HL-60 (cell line): ENCODE measurements around the gene POLR2B.

Experiments
- DNase-seq, 2 experiments: peaks; one replicate each; pipeline ENCODE4 v3.0.0-alpha.2; 2010 to 2020; ENCODE audit warnings: low read depth in 1 of 2, low spot score in 1 of 2
- H3K27ac ChIP-seq: fragments of 250-450 bp; sonication (Bioruptor Pico); replicated peaks from 2 replicates; pipeline ENCODE4 v1.5.1; 2020; ENCODE audit warnings: mild to moderate bottlenecking, moderate library complexity
- H3K27me3 ChIP-seq: fragments of 250-450 bp; sonication (Bioruptor Pico); 2 replicates; pipeline ENCODE4 v1.5.1; 2021; ENCODE audit warnings: mild to moderate bottlenecking, moderate library complexity; ENCODE audit not compliant: insufficient read depth, poor library complexity, severe bottlenecking
- H3K4me3 ChIP-seq: replicated peaks from 2 replicates; pipeline ENCODE4 v1.5.1; 2011; ENCODE audit warnings: mild to moderate bottlenecking, control low read depth, low read length; ENCODE audit not compliant: insufficient read depth
- GABPA ChIP-seq: IDR thresholded peaks from 2 replicates; pipeline ENCODE4 v1.6.1; 2012; ENCODE audit warnings: low read depth
- POLR2AphosphoS5 ChIP-seq: IDR thresholded peaks from 2 replicates; pipeline ENCODE4 v1.6.1; 2012; ENCODE audit warnings: low read depth
- SPI1 ChIP-seq: IDR thresholded peaks from 2 replicates; pipeline ENCODE4 v1.6.1; 2012; ENCODE audit warnings: low read depth, mild to moderate bottlenecking, borderline replicate concordance
- TF ChIP-seq, protein P1 (sequence below): IDR thresholded peaks from 2 replicates; pipeline ENCODE4 v1.6.1; 2012; ENCODE audit warnings: low read depth; ENCODE audit not compliant: insufficient replicate concordance
- TF ChIP-seq, protein P2 (sequence below): IDR thresholded peaks from one replicate; pipeline ENCODE4 v1.5.1; 2011; ENCODE audit warnings: low read length, control low read depth, inconsistent platforms; ENCODE audit not compliant: insufficient read depth

POLR2B gene

DNA sequence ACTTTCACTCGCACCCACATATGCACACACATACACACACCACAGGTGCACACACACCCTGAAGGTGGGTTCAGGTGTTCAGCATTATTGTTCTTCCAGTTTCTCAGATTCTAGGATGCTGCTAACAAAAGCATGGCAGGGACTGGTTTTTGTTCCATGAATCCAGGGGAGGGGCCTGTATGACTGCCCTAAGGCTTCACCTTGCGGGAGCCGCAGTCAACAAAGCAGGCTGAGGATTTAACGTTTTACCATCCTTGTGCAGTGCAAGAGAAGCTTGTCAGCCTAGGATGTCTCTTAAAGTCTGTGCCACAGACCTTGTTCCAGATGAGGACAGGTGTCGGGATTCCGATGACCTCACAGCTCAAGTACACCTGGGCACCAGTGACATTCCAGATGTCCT is 61.8 kb downstream of the POLR2B start:
- H3K4me3 ChIP-seq: no peak overlapping the region
- DNase-seq: no peak
- H3K27ac ChIP-seq: no peak overlapping the region
- TF ChIP-seq SPI1 (no peak), GABPA (no peak), POLR2AphosphoS5 (no peak)
- TF ChIP-seq, protein P1, sequence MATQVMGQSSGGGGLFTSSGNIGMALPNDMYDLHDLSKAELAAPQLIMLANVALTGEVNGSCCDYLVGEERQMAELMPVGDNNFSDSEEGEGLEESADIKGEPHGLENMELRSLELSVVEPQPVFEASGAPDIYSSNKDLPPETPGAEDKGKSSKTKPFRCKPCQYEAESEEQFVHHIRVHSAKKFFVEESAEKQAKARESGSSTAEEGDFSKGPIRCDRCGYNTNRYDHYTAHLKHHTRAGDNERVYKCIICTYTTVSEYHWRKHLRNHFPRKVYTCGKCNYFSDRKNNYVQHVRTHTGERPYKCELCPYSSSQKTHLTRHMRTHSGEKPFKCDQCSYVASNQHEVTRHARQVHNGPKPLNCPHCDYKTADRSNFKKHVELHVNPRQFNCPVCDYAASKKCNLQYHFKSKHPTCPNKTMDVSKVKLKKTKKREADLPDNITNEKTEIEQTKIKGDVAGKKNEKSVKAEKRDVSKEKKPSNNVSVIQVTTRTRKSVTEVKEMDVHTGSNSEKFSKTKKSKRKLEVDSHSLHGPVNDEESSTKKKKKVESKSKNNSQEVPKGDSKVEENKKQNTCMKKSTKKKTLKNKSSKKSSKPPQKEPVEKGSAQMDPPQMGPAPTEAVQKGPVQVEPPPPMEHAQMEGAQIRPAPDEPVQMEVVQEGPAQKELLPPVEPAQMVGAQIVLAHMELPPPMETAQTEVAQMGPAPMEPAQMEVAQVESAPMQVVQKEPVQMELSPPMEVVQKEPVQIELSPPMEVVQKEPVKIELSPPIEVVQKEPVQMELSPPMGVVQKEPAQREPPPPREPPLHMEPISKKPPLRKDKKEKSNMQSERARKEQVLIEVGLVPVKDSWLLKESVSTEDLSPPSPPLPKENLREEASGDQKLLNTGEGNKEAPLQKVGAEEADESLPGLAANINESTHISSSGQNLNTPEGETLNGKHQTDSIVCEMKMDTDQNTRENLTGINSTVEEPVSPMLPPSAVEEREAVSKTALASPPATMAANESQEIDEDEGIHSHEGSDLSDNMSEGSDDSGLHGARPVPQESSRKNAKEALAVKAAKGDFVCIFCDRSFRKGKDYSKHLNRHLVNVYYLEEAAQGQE: no peak
- TF ChIP-seq, protein P2, sequence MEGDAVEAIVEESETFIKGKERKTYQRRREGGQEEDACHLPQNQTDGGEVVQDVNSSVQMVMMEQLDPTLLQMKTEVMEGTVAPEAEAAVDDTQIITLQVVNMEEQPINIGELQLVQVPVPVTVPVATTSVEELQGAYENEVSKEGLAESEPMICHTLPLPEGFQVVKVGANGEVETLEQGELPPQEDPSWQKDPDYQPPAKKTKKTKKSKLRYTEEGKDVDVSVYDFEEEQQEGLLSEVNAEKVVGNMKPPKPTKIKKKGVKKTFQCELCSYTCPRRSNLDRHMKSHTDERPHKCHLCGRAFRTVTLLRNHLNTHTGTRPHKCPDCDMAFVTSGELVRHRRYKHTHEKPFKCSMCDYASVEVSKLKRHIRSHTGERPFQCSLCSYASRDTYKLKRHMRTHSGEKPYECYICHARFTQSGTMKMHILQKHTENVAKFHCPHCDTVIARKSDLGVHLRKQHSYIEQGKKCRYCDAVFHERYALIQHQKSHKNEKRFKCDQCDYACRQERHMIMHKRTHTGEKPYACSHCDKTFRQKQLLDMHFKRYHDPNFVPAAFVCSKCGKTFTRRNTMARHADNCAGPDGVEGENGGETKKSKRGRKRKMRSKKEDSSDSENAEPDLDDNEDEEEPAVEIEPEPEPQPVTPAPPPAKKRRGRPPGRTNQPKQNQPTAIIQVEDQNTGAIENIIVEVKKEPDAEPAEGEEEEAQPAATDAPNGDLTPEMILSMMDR: no peak
- H3K27me3 ChIP-seq: no peaks in the 10 kb centered on the region

DNA sequence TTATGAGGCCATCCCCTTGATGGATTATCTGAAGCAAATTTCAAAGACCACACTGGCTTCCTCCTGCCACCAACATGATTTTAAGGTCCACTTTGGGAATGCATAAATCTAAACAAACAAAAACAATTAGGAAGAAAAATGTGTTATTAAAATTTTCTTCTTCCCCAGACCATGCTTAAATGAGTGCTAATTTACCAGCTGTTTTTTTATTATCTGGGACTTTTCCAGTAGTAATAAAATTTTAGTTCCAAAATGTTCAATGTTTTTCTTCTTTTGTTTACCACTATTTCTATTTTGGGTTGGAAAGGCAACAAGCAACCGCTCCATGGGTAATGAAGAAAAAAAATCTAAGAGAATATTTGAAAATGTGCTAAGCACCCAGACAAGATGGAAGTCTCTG is 62.3 kb downstream of the POLR2B start:
- H3K27me3 ChIP-seq: no peaks in the 10 kb centered on the region
- DNase-seq: no peak
- no peak for TF ChIP-seq SPI1
- TF ChIP-seq, protein P2: no peak
- TF ChIP-seq, protein P1: no peak
- no peak for TF ChIP-seq GABPA
- H3K4me3 ChIP-seq: no peak overlapping the region
- H3K27ac ChIP-seq: no peak overlapping the region

DNA sequence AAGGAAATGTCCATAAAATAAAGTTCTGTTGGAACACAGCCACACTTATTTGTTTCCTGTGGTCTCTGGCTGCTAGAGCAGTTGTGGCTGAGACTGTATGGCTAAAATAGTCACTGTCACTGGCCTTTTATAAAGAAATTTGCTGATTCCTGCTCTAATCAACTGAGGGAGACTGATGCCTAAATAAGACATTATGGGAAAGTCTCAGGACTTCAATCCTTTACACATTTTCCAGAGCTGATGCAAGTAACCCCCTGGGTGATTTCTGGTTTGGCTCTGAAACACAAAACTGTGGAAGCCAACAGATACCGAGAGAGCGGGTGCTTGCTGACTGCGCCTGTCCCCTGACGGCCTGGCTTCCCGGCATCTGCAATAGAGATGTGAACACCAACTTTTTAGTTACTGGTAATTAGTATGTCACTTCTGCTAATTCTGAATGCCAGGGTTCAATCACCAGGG is 64.0 kb downstream of the POLR2B start:
- TF ChIP-seq, protein P2: no peak
- TF ChIP-seq GABPA (no peak), POLR2AphosphoS5 (no peak), SPI1 (no peak)
- TF ChIP-seq, protein P1: no peak
- Histone ChIP-seq H3K27me3 (no peaks in the 10 kb centered on the region), H3K4me3 (no peak overlapping the region), H3K27ac (no peak overlapping the region)
- no peak for DNase-seq
